HEK293T (cell line): ENCODE results near the gene NDUFV3.

ENCODE experiments used
- CTCF ChIA-PET: fragments of 350-600 bp; formaldehyde crosslinking; extraction: SDS; loops from one replicate; lab custom pipeline; 2021; ENCODE audit warnings: antibody characterized with exemption, inconsistent platforms; lab: Yijun Ruan, JAX
- POLR2A ChIA-PET: fragments of 350-600 bp; formaldehyde crosslinking; extraction: SDS; loops from one replicate; lab custom pipeline; 2020; ENCODE audit warnings: antibody characterized with exemption, inconsistent platforms; lab: Yijun Ruan, JAX
- DNase-seq: peaks from one replicate; pipeline ENCODE4 v3.0.0; 2012; ENCODE audit warnings: mixed read lengths; ENCODE audit errors: extremely low spot score
- ARNT ChIP-seq: fragments of 450-650 bp; IDR thresholded peaks from 2 replicates; pipeline ENCODE4 v1.6.1; 2017; ENCODE audit warnings: mild to moderate bottlenecking
- BHLHE40 ChIP-seq: fragments of 450-650 bp; IDR thresholded peaks from 2 replicates; pipeline ENCODE4 v1.6.1; 2016; ENCODE audit warnings: mild to moderate bottlenecking, moderate library complexity, borderline replicate concordance
- CTBP1 ChIP-seq: fragments of 450-650 bp; IDR thresholded peaks from 2 replicates; pipeline ENCODE4 v1.6.1; 2016; ENCODE audit warnings: borderline replicate concordance
- ELF4 ChIP-seq: fragments of 450-650 bp; IDR thresholded peaks from 2 replicates; pipeline ENCODE4 v1.6.1; 2017; ENCODE audit warnings: antibody characterized with exemption
- FOXA1 ChIP-seq: fragments of 450-650 bp; IDR thresholded peaks from 2 replicates; pipeline ENCODE4 v1.6.1; 2016; ENCODE audit warnings: mild to moderate bottlenecking
- FOXK2 ChIP-seq: fragments of 450-650 bp; IDR thresholded peaks from 2 replicates; pipeline ENCODE4 v1.6.1; 2016; ENCODE audit warnings: mild to moderate bottlenecking
- FOXM1 ChIP-seq: fragments of 450-650 bp; IDR thresholded peaks from 2 replicates; pipeline ENCODE4 v1.6.1; 2017; ENCODE audit warnings: mild to moderate bottlenecking, borderline replicate concordance
- HDGF ChIP-seq: fragments of 450-650 bp; IDR thresholded peaks from 2 replicates; pipeline ENCODE4 v1.6.1; 2017; ENCODE audit warnings: antibody characterized with exemption, borderline replicate concordance
- L3MBTL2 ChIP-seq: fragments of 450-650 bp; conservative IDR thresholded peaks from 2 replicates; pipeline ENCODE4 v1.6.1; 2016; ENCODE audit warnings: mild to moderate bottlenecking
- LEF1 ChIP-seq: fragments of 450-650 bp; IDR thresholded peaks from 2 replicates; pipeline ENCODE4 v1.6.1; 2017; ENCODE audit warnings: mild to moderate bottlenecking, borderline replicate concordance
- NFRKB ChIP-seq: fragments of 450-650 bp; IDR thresholded peaks from 2 replicates; pipeline ENCODE4 v1.6.1; 2016; ENCODE audit warnings: mild to moderate bottlenecking, moderate library complexity
- SP1 ChIP-seq: fragments of 450-650 bp; IDR thresholded peaks from 2 replicates; pipeline ENCODE4 v1.6.1; 2017
- SUZ12 ChIP-seq: fragments of 450-650 bp; IDR thresholded peaks from 2 replicates; pipeline ENCODE4 v1.6.1; 2016; ENCODE audit warnings: mild to moderate bottlenecking
- TARDBP ChIP-seq: fragments of 450-650 bp; IDR thresholded peaks from 2 replicates; pipeline ENCODE4 v1.6.1; 2016
- ZNF384 ChIP-seq: fragments of 450-650 bp; IDR thresholded peaks from 2 replicates; pipeline ENCODE4 v1.6.1; 2016
- TF ChIP-seq, protein P1 (sequence below): fragments of 450-650 bp; IDR thresholded peaks from 2 replicates; pipeline ENCODE4 v1.6.1; 2016

NDUFV3 gene

DNA sequence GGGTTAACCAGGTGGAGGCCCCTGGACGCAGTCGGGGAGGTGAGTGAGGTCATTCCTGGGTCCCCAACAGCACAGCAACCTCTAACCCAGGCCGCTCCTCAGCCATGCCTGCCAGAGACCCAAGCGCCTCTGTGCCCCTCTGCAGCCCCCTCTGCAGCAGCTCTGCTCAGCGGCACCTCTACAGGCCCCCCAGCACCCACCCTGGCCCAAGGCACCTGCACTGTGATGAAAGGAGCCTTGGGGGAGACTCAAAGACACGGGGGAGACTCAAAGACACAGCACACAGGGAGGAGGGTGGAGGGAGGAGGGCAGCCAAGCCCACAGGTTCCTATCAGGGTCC lies 33.2 kb upstream of the NDUFV3 start:
- POLR2A ChIA-PET = no interaction called here
- no peak for DNase-seq
- CTCF ChIA-PET = no interaction called here
- TF ChIP-seq LEF1 = no peak
- no peak for TF ChIP-seq CTBP1
- TF ChIP-seq NFRKB = no peak
- no peak for TF ChIP-seq ARNT
- TF ChIP-seq, protein P1, sequence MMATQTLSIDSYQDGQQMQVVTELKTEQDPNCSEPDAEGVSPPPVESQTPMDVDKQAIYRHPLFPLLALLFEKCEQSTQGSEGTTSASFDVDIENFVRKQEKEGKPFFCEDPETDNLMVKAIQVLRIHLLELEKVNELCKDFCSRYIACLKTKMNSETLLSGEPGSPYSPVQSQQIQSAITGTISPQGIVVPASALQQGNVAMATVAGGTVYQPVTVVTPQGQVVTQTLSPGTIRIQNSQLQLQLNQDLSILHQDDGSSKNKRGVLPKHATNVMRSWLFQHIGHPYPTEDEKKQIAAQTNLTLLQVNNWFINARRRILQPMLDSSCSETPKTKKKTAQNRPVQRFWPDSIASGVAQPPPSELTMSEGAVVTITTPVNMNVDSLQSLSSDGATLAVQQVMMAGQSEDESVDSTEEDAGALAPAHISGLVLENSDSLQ = no peak
- no peak for TF ChIP-seq ZNF384
- no peak for TF ChIP-seq TARDBP
- TF ChIP-seq FOXK2 = no peak
- TF ChIP-seq FOXM1 = no peak
- no peak for TF ChIP-seq L3MBTL2
- TF ChIP-seq BHLHE40 = no peak
- TF ChIP-seq SUZ12 = no peak
- TF ChIP-seq HDGF = no peak
- TF ChIP-seq FOXA1 = no peak

DNA sequence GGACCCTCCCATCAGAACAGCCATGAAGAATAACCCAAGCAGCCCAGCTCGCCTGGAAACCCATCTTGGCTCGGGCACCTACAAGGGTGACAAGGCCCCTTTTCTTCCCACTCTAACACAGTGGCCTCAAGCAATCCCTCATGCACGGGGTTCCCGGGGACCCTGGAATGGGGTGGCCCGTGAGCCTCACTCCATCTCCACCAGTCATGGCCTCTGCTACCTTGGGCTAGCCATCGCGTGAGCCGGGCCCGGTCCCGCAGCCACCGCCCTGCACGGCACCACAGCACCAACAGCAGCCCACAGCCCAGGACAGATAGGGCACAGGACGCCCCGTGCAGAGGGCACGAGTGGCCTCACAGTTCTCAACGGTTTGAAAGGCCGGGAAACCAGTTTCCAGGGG lies 32.8 kb upstream of the NDUFV3 start:
- CTCF ChIA-PET = no interaction called here
- TF ChIP-seq FOXA1 = no peak
- no peak for TF ChIP-seq SP1
- TF ChIP-seq ZNF384 = no peak
- no peak for TF ChIP-seq FOXK2
- no peak for TF ChIP-seq ARNT
- TF ChIP-seq NFRKB = no peak
- TF ChIP-seq FOXM1 = no peak
- no peak for TF ChIP-seq SUZ12
- no peak for TF ChIP-seq BHLHE40
- TF ChIP-seq TARDBP = no peak
- no peak for TF ChIP-seq L3MBTL2
- TF ChIP-seq, protein P1 = no peak
- no peak for TF ChIP-seq LEF1
- no peak for TF ChIP-seq HDGF
- TF ChIP-seq CTBP1 = no peak
- no peak for TF ChIP-seq ELF4
- POLR2A ChIA-PET = no interaction called here
- no peak for DNase-seq

DNA sequence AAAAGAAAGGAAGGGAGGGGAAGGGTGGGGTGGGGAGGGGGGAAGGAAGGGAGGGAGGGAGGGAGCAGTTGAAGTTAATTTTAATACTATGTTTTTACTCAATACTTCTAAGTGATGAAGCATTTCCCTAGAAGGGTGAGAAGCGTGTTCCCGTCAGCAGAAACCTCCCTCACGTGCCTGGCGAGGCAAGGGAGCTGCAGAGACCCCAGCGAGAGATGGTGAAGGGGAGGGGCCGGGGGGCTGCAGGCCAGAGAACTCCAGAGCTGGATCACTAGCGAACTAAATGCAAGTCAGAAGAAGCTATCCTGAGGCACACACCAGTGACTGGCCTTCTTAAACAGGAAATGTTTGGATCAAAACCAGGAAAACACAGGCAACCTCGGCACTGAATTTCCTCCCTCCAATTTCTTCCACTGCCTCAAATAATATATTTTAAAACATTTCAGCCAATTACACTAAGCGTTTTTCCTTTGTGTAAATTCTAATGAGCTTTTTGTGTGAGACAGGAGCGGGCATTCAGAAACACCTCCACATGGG lies 31.7 kb upstream of the NDUFV3 start:
- CTCF ChIA-PET = no interaction called here
- TF ChIP-seq NFRKB = no peak
- no peak for TF ChIP-seq FOXK2
- TF ChIP-seq ZNF384 = no peak
- TF ChIP-seq BHLHE40 = no peak
- no peak for TF ChIP-seq FOXM1
- no peak for TF ChIP-seq SUZ12
- TF ChIP-seq FOXA1 = no peak
- no peak for TF ChIP-seq L3MBTL2
- TF ChIP-seq SP1 = no peak
- TF ChIP-seq TARDBP = no peak
- TF ChIP-seq, protein P1 = no peak
- no peak for TF ChIP-seq CTBP1
- TF ChIP-seq HDGF = no peak
- no peak for TF ChIP-seq LEF1
- no peak for TF ChIP-seq ARNT
- no peak for TF ChIP-seq ELF4
- no peak for DNase-seq
- POLR2A ChIA-PET = no interaction called here

DNA sequence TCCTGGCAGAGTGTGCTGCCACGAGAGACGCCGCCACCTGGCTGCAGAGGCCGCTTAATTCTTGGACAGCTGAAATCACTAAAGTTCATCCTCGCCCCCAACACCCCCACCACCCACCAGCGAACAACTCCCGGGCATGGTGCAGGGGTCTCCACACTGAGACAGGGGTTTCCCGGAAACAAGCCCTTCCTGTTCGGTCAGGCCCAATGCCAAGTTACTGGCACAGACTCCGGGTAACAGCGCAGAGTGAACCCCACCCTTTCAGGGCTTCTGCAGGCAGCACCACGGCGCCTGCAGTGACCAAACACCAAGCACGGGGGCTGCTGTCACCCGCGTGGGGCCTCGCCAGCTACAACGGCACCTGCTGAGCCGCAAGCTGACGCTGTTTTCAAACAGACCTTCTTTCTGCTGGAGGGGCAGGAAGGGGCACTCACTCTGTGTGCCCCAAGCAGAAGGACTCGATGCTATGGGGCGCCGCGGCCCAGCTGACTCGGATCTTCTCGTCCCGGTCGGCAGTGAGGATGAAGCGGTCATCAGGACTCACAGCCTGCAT lies 31.2 kb upstream of the NDUFV3 start:
- DNase-seq = no peak
- CTCF ChIA-PET = no interaction called here
- TF ChIP-seq TARDBP (no peak), ZNF384 (no peak), ARNT (no peak), LEF1 (no peak), FOXK2 (no peak), NFRKB (no peak), SUZ12 (no peak), HDGF (no peak)
- TF ChIP-seq, protein P1 = no peak
- POLR2A ChIA-PET = no interaction called here

- ChIA-PET POLR2A (no interaction called here), CTCF (no interaction called here)
- no peak for DNase-seq
- TF ChIP-seq ARNT = no peak
- TF ChIP-seq CTBP1 = no peak
- TF ChIP-seq L3MBTL2 = no peak
- TF ChIP-seq ELF4 = no peak
- no peak for TF ChIP-seq NFRKB
Measured at GRCh38 chr21:42862774-42863503, 30.2 kb upstream of the NDUFV3 start.
